Stimulated activated CD4-positive, alpha-beta T cell treated with anti-CD3 and anti-CD28 coated beads, Interleukin-15, amount 100 ng/mL, for 48 hours (primary cell): ENCODE results near the gene ADGRG3.

Experiments used
- DNase-seq, 2 donors: peaks; one replicate each; pipeline ENCODE4 v3.0.0-alpha.2; 2020; ENCODE audit warnings: low read depth in 2 of 2

Gene ADGRG3

GRCh38 chr16:57645691-57646387 is 22.3 kb upstream of the ADGRG3 start:
- no peak for DNase-seq

DNA sequence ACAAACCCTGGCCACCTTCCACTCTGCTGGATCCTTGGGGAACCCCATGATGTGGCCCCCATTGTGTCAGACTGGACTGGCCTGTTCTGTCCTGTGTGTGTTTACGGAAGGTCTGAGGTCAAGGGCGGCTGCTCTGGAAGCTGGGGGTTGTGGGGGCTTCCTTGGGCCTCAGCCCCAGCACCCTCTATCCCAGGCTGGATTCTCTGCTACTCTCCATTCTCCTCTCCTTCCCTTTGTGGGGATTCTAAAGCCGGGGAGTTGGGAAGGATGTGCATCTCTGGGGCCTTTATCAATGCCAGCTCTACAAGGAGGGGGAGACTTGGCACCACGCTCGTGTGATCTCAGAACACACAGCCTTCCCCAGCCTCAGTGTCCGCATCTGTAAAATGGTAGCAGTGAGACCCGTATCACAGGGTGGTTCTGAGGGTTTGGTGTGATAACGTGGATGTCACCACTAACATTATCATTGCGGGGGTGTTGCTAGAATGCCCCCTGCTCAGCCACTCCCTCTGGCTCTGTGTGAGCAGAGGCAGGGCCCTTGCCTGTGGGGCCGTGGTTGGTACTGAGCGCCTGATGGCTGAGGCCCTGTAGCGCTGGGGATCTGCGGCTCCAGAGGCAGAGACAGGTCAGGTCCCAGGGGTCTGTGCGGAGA is 21.6 kb upstream of the ADGRG3 start:
- no peak for DNase-seq

- DNase-seq, result no peak
These were observed 20.8 kb upstream of the ADGRG3 start for GRCh38 chr16:57647136-57647875.

- DNase-seq, result no peak
These were observed 20.0 kb upstream of the ADGRG3 start for GRCh38 chr16:57648125-57648524.

- DNase-seq, result peak; percentile 76 to 80
These were observed 19.3 kb upstream of the ADGRG3 start for GRCh38 chr16:57648581-57649442.

GRCh38 chr16:57649443-57649751 is 18.7 kb upstream of the ADGRG3 start:
- DNase-seq, result no peak

DNA sequence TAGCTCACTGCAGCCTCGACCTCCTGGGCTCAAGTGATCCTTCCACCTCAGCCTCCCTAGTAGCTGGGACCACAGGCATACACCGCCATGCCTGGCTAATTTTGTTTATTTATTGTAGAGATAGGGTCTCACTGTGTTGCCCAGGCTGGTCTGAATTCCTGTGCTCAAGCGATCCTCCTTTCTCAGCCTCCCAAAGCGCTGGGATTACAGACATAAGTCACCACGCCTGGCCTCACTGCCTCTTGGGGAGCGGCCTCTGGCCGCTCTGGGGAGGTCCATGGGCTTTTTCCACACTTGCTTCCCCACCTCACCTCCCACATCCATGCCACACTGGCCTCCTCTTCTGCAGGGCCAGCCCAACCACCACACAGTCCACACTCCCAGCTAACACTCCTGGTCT is 18.3 kb upstream of the ADGRG3 start:
- no peak for DNase-seq

- DNase-seq, result no peak
These were observed 16.5 kb upstream of the ADGRG3 start for GRCh38 chr16:57651344-57652333.

DNA sequence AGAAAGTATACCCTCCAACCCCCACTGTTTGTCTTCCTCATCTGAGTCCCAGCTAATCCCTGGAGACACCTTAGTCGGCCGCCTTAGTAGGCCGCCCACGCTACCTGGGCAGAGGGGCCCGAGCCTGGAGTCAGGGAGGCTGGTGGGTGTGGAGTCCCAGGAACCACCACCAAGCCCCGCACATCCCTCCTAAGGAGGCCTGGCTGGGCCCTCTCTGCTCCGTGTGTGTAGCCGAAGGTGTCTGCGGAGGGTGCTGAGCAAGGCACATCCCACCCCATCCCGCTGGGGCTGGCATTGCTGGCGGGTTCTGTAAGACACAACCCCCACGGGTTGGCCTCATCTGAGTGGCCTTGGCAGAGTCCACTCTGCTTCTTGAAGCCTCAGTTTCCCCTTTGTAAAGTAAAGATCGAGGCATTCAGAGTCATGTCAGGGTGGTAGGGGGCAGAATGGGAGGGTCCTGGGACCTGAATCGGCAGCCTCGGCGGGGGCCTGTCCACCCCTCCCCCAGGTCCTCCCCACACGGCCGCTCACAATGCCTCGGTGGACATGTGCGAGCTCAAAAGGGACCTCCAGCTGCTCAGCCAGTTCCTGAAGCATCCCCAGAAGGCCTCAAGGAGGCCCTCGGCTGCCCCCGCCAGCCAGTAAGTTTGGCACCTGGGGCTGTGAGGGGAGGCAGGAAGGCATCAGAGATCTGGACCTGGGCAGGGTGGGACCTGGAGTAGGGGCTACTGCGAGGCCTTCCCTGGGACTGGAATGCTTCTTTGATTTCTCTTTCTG is 15.2 kb upstream of the ADGRG3 start:
- no peak for DNase-seq

- DNase-seq, result no peak
These were observed 14.2 kb upstream of the ADGRG3 start for GRCh38 chr16:57653936-57654335.

DNA sequence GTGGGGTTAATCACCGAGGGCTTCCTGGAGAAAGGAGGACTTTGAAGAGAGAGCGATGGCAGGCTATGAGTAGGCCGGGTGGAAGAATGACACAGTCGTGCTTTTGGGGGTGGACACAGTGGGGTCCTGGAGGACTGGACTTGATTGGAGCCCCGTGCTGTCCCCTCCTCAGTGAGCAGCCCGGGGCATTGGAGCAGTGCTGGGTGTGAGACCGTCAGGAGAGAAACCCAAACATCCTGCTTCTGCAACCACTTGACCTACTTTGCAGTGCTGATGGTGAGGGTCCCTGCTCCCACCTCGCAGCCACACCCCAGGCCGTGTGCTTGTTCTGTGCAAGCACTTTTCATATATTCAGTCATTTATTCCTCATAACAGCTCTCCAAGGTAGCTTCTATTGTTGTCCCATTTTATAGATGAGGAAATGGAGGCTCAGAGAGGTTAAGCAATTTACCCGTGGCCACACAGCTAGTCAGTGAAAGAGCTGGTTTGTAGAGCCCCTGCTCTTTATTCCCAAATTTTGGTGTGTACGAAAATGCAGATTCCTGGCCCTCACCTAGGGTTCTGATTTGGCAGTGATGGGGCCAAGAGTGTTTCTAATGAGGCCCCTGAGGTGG is 11.7 kb upstream of the ADGRG3 start:
- no peak for DNase-seq

DNA sequence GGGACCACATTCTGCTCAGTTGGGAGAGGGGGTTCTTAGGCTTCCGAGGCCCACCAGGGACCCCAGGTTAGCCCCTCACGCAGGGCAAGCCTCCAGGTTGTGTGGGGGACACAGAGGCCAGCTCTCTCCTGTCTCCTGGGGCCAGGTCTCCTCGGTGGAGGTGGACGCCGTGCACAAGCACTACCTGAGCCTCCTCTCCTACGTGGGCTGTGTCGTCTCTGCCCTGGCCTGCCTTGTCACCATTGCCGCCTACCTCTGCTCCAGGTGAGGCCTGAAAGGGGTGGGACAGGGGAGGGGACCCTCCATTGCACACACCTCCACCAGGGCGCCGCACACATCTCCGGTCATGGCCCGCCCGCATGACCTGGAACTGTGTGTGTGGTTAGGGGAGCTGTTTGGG is 10.9 kb upstream of the ADGRG3 start:
- no peak for DNase-seq

DNA sequence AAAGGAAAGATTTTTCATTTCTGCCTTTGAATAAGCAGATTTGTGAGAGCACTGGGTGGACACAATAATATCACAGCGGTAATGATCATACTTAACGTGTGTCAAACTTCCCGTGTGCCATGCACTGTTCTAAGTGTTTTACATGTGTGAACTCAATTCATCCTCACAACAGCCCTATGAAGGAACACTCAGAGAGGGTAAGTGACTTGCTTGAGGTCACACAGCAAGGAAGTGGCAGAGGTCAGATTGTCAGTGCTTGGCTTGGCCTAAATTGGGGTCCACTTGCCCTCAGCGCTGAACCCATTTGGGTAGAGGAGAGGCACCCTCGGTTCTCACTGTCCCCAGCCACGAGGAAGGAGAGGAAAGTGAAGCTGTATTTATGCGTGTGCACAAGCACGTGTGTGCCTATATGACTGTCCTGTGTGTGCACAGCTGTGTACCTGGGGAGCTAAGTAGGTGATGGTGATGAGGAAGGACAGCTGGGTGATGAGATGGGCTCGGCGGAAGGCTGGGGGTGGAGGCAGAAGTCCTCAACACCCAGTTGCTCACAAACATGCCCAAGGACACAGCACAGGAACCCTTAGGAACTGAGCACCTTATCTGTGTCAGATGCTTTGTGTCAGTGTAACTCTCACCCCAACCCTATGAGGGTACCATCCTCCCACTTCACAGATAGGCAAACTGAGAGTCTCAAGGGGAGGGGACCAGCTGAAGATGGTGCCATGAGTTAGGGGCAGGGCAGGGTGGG is 9.8 kb upstream of the ADGRG3 start:
- DNase-seq, result no peak

DNA sequence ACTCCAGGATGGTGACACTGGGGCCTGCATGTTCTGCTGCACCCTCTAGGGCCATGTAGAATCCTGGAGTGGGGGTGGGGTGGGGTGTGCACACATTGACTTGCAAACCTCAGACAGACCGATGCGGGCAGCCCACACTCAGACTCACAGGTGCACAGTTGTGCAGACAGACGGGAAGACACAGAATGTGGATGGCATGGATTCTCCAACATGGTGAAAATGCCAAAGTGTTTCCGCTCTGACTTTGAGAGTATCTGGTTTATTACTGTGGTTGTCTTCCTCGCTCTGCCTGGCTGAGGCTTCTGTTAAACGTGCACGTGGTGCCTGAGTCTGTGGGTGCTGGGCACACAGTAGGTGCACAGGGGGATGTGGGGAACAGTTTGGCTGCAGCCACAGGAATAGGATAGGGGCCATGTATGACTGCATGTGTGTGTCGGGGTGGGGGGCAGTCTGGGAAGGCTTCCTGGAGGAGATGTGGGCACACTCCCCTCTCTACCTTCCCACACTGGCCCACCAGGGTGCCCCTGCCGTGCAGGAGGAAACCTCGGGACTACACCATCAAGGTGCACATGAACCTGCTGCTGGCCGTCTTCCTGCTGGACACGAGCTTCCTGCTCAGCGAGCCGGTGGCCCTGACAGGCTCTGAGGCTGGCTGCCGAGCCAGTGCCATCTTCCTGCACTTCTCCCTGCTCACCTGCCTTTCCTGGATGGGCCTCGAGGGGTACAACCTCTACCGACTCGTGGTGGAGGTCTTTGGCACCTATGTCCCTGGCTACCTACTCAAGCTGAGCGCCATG is 9.0 kb upstream of the ADGRG3 start:
- DNase-seq, result no peak

DNA sequence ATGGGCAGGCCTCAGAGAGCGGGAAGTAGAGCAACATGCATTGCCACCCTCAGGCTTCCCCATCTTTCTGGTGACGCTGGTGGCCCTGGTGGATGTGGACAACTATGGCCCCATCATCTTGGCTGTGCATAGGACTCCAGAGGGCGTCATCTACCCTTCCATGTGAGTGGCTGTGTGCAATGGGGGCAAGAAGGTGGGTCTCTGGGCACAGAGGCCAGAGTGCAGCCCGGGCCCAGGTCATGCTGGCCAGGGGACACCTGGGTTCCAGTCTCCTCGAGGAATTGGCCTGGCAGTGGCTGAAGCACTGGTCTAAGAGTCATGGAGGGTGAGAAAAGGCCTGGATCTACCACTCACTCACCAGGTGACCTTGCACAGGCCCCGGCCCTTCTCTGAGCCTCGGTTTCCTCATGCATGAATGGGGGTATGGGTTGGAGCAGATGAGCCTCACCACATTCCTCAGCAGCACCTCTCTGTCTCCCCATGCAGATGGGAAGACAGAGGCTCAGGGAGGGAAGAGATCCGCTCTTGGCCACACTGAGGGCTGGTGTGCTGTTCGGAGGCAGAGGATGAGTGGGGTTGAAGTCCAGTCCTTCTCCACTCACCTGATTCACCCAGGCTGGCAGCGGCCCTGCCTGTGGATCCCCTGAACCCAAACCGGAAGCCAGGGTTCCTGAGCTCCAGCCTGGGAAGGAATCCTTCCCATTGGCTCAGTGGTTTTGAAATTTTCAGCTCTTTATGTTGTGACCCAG is 7.2 kb upstream of the ADGRG3 start:
- DNase-seq, result no peak

DNA sequence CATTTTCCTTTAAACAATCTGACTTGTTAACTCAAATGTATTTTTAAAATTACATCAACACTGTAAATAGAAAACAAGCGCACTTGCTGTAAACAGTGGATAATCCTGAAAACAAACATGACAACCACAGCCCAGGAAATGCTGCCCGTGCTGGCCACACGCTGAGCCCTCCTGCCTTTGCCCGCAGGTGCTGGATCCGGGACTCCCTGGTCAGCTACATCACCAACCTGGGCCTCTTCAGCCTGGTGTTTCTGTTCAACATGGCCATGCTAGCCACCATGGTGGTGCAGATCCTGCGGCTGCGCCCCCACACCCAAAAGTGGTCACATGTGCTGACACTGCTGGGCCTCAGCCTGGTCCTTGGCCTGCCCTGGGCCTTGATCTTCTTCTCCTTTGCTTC is 6.6 kb upstream of the ADGRG3 start:
- no peak for DNase-seq
